GM12874 (cell line): Measurements from ENCODE around the gene LIN7A.

Experiments used
- CTCF ChIP-seq: IDR thresholded peaks from 2 replicates; pipeline ENCODE4 v1.5.1; 2011; ENCODE audit warnings: low read depth, mild to moderate bottlenecking, control low read depth, low read length, moderate library complexity; ENCODE audit not compliant: insufficient read depth

Gene LIN7A

GRCh38 chr12:80823393-80823792, 114.3 kb downstream of the LIN7A start:
- TF ChIP-seq CTCF = no peak

GRCh38 chr12:80821513-80822000, 116.2 kb downstream of the LIN7A start:
- TF ChIP-seq CTCF = no peak

- TF ChIP-seq CTCF = no peak
Observed at GRCh38 chr12:80818878-80819277, 118.9 kb downstream of the LIN7A start.

GRCh38 chr12:80815351-80815750, 122.4 kb downstream of the LIN7A start:
- no peak for TF ChIP-seq CTCF

- no peak for TF ChIP-seq CTCF
Observed at GRCh38 chr12:80814453-80814852, 123.3 kb downstream of the LIN7A start.

GRCh38 chr12:80813820-80814219, 123.9 kb downstream of the LIN7A start:
- TF ChIP-seq CTCF = no peak

- no peak for TF ChIP-seq CTCF
Observed at GRCh38 chr12:80811957-80812708, 125.6 kb downstream of the LIN7A start.
